GM21381 (cell line): Measurements from ENCODE around the gene OR2B3.
"Not testable (repeated sequence)": the region's sequence is repeated elsewhere in the genome, so short reads cannot be mapped to it uniquely, and the experiment has no call there.

Experiments
- ATAC-seq: cut with Tn5 transposase; IDR thresholded peaks from one replicate; pipeline ENCODE4 v1.9.1; 2021; ENCODE audit warnings: mild to moderate bottlenecking, moderate library complexity; ENCODE audit not compliant: unreplicated experiment

Gene OR2B3, protein sequence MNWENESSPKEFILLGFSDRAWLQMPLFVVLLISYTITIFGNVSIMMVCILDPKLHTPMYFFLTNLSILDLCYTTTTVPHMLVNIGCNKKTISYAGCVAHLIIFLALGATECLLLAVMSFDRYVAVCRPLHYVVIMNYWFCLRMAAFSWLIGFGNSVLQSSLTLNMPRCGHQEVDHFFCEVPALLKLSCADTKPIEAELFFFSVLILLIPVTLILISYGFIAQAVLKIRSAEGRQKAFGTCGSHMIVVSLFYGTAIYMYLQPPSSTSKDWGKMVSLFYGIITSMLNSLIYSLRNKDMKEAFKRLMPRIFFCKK

DNA sequence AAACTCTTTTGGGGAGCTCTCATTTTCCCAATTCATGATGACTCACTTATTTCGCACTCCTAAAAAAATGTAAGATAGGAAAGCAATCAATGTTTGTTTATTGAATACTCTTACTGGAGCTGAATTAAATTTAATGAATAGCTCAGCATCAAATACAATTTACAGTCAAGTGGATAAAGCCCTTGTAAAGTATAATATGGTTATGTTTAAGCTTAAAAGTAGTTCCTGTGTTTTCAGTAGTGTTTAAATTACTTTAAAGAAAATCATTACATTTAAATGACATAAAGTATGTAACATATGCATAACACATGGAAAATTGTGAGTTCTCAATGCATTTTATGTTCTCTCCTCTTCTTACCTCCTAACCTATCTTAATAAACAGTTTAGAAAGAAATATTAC is at the start of gene OR2B3:
Gene OR2B3, minus strand, starts transcription at position 101 of the 400 bp plus-strand sequence. Its CDS starts 65 bp downstream, at position 36.
- ATAC-seq: no peak

DNA sequence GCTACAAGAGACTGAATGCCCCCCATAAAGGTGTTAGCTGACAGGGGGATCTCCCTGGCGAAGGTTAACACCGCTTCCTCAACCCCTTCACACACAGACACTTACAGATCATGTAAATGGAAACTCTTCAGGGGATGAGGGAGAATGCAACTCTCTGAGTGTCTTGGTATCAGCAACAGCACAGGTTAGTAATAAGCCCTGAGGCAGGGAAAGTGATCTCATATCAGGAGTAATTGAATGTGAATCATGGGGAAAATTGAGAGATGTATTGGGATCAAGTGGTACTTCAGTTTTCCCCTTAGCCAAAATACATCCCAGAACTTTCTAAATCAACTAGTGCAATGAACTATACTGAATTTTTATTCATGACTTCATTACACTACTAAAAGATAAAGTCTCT is 44.6 kb upstream of the OR2B3 start:
- ATAC-seq: no peak

DNA sequence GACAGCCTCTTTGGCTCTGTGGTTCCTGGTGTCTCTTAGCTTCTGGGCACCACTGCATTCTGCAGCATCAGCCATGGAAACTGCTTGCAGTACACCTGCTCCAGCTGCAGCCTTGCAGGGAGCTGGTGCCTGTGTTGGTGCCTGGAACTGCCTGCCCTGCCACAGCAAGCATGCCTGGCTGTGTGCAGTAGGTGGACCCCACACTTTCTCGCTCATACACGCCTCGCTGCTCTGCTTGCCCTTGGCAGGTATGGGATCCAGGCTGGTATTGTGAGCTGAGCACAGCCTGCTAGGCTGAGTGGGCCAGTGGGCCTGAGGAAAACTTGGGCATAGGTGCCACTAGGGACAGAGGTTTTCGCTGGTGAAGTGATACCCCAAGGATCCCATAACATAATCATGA is 43.5 kb upstream of the OR2B3 start:
- ATAC-seq: no peak

DNA sequence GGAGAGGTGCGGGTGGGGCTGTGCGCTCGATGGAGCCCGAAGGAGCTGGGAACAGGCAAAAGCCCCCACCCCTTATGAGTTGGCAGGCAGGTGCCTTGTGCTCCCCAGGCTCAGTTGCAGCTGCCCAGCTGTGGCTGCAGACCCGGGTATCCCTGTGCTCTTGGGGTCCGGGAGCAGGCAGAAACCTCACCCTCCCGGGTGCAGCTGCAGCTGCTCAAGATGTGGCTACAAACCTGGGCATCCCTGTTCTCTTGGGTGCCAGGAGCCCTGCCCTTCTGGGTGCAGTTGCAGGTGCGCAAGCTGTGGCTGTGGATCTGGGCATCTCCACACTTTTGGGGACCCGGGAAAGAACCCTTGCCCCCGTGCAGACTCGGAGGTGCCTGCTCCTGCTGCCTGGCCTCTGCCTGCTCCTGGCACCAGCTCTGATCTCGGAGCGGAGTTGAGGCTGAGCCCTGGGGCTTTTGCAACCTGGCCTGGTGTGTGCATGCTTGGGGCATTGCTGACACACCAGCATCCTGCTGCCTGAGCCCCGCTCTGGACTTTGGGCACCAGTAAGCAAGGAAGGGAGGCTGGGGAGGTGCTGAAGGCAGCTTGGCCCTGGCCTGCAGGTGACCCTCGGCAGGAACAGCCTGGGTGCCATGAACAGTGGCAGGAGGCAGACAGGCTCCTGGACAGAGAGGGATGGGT is 42.4 kb upstream of the OR2B3 start:
- ATAC-seq: no peak

DNA sequence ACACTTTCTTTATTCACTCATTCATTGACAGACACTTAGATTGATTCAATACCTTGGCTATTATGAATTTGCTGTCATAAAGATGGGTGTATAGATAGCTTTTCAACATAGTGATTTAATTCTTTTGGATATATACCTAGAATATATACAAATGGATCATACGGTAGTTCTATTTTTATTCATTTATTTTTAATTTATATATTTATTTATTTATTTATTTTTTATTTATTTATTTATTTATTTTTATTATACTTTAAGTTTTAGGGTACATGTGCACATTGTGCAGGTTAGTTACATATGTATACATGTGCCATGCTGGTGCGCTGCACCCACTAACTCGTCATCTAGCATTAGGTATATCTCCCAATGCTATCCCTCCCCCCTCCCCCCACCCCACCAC is 27.9 kb upstream of the OR2B3 start:
- ATAC-seq: not testable (repeated sequence)

DNA sequence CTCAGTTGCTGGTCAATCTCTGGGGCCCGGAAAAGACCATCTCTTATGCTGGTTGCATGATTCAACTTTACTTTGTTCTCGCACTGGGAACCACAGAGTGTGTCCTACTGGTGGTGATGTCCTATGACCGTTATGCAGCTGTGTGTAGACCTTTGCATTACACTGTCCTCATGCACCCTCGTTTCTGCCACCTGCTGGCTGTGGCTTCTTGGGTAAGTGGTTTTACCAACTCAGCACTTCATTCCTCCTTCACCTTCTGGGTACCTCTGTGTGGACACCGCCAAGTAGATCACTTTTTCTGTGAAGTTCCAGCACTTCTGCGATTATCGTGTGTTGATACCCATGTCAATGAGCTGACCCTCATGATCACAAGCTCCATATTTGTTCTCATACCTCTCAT is 25.0 kb upstream of the OR2B3 start:
- ATAC-seq: no peak

DNA sequence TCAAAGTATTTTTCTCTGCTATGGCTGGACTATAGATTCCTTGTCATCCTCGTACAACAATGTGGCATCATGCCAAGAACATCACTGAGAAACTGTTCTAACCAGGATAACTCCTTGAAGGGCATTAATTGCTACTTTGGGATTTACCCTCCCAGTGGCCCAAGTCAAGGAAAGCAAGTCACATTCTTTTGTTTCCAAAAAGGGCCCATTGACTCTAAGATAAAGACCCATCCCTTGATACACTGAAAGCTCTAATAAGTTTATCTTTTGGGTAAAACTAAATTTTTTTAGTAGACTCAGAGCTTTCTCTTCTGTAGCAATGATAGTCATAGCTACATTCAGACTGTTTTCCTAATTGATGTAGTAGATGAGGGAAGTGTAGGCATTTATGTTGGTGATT is 20.6 kb upstream of the OR2B3 start, which contains the start of gene OR2J3:
Gene OR2J3, plus strand, starts transcription at position 301 of the 400 bp plus-strand sequence. CDS start 3,833 bp downstream, outside the sequence.
- ATAC-seq: no peak

DNA sequence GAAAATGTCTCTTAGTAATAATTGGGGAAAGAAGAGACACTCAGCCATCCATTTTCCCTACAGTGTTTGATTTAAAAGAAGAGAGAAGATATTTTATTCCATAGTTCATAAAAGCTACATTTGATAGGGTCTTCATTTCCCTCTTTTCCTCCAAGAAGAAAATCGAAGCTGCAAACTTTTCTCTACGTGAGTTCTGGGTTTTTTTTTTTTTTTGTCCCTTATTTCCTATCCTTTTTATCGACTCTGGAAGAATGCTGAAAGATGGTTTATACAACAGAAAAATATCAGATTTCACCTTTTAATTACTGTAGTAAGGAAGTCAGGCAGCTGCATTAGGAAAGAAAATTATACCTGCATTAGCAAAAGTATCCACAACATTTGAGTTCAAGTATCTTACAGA is 12.1 kb upstream of the OR2B3 start, which contains the start of gene OR2J1:
Gene OR2J1, plus strand, starts transcription at position 301 of the 400 bp plus-strand sequence. CDS start 1,453 bp downstream, outside the sequence.
- no peak for ATAC-seq

DNA sequence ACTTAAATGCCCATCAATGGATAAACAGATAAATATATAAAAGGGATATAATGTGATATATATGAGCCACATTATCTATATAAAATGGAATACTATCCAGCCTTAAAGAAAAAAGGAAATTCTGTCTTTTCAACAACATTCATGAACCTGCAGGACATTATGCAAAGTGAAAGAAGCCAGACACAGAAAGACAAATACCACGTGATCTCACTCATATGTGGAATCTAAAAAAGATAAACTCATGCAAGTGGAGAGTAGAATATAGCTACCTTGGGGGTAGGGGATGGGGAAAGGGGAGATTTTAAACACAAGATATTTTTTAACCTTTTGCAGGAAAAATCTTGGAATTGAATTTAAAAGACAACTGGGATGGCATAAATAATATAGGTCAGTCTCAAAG is 10.7 kb upstream of the OR2B3 start:
- no peak for ATAC-seq

DNA sequence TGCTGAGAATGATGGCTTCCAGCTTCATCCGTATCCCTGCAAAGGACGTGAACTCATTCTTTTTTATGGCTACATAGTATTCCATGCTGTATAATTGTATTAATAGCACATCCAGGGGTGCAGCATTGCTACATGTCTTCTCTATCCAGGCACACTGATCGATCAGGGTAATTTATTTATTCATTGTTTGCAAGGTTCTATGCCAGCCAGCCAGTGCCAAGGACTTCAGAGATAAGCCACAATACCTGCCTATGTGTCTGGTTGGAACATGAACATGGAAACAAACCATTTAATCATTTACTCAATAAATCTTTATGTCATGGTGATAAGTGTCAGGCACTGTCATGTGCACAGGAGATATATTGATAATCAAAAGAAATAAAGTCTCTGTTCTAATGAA is 5.8 kb upstream of the OR2B3 start:
- ATAC-seq: no peak

DNA sequence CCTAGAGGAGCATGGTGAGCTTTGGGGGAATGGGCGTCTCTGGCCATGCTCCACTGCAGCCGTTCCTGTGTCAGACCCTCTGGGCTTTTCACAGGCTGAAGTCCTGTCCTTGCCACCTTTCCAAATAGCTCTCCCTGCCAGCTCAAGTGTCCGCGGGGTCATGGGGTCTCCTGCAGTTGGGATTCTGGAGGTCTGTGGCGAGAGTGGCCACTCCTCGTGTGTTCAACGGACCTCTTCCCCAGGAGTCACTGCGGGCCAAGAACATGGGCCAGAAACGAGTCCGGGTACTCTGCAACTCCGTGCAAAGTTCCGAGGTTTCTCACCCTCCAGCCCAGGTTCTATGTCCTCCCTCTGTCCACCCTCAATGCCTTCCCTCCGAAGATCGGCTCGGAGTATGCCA is 4.7 kb downstream of the OR2B3 start:
- ATAC-seq: no peak

DNA sequence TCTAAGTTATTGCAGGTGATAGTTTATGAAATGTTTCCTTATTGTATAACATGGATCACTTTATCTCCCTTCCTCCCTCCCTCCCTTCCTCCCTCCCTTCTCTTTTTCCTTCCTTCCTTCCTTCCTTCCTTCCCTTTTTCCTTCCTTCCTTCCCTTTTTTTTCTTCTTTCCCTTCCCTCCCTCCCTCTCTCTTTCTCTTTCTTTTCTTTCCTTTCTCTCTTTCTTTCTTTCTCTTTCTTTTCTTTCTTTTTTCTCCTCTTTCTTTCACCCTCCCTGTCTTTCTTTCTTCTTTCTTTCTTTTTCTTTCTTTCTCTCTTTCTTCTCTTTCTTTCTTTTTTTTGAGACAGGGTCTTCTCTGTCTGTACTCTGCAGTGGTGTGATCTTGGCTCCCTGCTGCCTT is 5.8 kb downstream of the OR2B3 start:
- ATAC-seq: no peak

DNA sequence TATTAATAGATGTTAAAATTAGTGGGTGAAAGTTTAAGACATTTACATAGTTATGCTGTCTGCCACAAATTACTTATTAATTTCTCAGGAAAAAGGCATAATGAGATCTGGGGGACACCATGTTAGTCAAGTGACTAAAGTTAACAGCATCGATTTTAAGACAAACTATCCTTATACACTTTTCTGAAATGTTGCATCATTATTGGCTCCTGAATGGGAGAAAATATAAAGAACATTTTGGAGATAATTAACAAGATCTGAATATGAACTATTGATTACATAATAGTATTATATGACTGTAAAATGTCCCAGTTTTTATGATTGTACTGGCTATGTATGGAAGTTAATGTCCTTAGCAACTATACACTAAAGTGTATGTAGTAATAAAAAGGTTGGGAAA is 7.9 kb downstream of the OR2B3 start:
- no peak for ATAC-seq

DNA sequence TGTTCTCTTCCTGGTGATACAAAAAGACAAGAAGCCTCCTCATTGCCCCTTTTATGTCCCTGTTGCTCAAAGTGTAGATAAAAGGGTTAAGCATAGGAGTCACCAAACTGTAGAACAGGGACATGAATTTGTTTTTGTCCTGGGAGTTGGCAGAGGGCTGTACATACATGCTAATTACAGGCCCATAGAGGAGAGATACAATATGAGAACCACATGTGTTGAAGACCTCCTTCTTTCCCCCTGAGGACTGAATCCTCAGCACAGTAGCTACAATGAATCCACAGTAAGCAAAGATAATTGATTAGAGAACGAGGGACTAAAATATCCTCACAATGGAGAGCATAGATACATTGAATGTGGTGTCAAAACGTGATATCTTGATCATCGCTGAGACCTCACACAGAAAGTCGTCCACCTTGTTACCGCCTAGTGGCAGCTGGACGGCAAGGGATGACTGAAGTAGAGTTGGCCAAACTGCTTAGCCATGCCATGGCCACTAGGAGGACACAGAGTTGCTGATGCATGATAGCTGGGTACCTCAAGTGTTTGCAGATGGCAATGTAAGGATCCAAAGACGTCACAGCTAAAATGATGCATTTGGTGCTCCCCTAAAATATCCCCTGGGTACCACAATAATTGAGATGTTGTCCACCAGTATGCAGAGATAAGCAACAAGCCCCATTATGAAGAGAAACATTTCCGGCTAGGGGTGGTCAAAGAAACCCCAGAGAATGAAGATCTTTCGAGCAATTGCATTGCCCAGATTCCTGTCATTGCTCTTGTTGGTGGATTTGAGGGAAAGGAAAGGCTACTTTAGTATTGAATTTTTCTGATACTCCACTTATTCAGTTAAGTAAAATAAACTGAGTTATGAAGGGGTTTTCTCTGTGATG is 15.0 kb downstream of the OR2B3 start:
- peak; percentile 51 for ATAC-seq

DNA sequence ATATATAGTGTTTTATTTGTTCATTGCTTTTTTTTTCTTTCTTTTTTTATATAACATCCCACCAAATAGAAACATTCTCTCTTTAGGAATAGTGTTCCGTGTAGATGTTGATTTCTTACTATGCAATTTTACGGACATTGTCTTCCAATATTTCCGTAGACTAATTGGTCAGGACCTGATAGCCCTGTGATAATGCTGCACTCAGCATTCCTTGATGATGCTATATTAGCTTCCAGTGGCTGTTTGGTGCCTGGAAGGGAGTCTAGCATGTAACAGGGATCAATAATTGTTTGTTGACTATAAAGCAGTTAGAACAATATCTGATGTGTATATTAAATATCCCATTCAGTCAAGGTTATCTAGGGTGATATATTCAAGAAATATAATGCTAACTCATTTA is 35.4 kb downstream of the OR2B3 start:
- no peak for ATAC-seq

DNA sequence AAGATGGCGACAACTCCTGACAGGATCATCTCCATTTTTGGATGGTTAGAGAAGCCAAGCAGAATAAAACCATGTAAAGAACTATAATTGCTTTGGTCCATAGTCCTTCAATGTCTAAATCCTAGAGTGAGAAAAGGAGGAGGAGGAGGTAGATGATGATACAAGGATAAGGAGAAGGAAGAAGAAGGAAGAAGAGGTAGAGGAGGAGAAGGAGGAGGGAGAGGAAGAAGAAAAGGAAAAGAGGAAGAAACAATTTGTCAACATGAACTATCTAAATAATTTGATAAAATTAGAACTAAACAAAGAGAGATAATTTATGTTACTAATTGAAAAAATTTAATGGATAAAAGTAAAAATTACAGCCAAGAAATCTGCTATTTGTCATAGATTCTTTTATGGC is 42.0 kb downstream of the OR2B3 start, which contains the start of gene OR2W1:
Gene OR2W1, minus strand, starts transcription at position 101 of the 400 bp plus-strand sequence. Its CDS starts 0 bp downstream, at position 101.
- ATAC-seq: no peak
